ENCODE measurements around the gene ABCC1. TPM values are rescaled to one million over a fixed set of nuclear protein-coding genes. Genes with fewer than 3 reads are reported as not detected.

Gene ABCC1
- total and polyA plus RNA-seq, 12 donors = 6.1 to 32.8 (median 21.6) TPM

DNA sequence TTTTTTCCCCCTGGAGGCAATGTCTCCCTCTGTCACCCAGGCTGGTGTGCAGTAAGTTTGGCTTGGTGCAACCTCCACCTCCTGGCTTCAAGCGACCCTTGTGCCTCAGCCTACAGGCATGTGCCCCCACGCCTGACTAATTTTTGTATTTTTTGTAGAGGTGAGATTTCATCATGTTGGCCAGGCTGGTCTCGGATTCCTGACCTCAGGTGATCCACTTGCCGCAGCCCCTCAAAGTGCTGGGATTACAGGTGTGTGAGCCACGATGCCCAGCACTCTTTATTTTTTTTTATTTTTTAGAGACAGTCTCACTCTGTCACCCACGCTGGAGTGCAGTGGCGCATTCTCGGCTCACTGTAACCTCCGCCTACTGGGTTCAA is 160.7 kb downstream of the ABCC1 start:
- Histone ChIP-seq H3K9me3 (no peaks in the 10 kb centered on the region), H3K4me3 (no peak overlapping the region), H3K27me3 (no peaks in the 10 kb centered on the region), H3K36me3 (peaks cover 0 to 97% (median 23%) of the 10 kb centered on the region in 9 donors), H3K27ac (no peak overlapping the region), H3K4me1 (no peaks in the 10 kb centered on the region)
- no peak for DNase-seq
- ATAC-seq = no peak
- intact Hi-C loops (cut with DNase I) = no loop called here
- TF ChIP-seq, protein P1, sequence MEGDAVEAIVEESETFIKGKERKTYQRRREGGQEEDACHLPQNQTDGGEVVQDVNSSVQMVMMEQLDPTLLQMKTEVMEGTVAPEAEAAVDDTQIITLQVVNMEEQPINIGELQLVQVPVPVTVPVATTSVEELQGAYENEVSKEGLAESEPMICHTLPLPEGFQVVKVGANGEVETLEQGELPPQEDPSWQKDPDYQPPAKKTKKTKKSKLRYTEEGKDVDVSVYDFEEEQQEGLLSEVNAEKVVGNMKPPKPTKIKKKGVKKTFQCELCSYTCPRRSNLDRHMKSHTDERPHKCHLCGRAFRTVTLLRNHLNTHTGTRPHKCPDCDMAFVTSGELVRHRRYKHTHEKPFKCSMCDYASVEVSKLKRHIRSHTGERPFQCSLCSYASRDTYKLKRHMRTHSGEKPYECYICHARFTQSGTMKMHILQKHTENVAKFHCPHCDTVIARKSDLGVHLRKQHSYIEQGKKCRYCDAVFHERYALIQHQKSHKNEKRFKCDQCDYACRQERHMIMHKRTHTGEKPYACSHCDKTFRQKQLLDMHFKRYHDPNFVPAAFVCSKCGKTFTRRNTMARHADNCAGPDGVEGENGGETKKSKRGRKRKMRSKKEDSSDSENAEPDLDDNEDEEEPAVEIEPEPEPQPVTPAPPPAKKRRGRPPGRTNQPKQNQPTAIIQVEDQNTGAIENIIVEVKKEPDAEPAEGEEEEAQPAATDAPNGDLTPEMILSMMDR (IDR thresholded peaks at IDR 0.05) = no peak
- WGBS, 2 donors = 96 to 97% methylated on average over 9 of the region's 9 CpGs

DNA sequence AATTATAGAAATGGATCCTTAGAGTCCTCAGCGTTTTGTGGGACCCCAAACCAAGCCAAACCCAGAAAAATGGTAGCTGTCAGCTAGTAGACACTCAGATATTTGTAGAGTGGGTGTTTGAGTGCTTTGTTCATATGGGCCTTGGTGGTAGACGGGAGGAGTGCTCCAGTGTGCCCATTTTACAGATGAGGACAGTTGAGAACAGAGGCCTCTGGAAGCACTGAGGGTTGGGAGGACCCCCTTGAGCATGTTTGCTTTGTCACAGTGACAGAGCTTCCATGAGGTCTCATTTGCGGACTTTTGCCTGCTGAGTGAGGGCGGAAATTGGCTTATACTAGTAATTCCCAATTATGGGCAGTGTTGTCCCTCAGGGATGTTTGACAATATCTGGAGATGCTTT is 162.2 kb downstream of the ABCC1 start:
- H3K4me1 ChIP-seq = no peaks in the 10 kb centered on the region
- H3K4me3 ChIP-seq = no peak overlapping the region
- intact Hi-C loops (cut with DNase I) = no loop called here
- no peak for ATAC-seq
- TF ChIP-seq, protein P1 (IDR thresholded peaks at IDR 0.05) = no peak
- DNase-seq = no peak
- no peaks in the 10 kb centered on the region for H3K27me3 ChIP-seq
- H3K36me3 ChIP-seq = peaks cover 0 to 100% (median 35%) of the 10 kb centered on the region in 9 donors
- peaks cover 0 to 5% (median 0%) of the 10 kb centered on the region in 11 donors for H3K9me3 ChIP-seq
- 97 to 98% methylated on average over 4 of the region's 4 CpGs for WGBS, 2 donors
- no peak overlapping the region for H3K27ac ChIP-seq

DNA sequence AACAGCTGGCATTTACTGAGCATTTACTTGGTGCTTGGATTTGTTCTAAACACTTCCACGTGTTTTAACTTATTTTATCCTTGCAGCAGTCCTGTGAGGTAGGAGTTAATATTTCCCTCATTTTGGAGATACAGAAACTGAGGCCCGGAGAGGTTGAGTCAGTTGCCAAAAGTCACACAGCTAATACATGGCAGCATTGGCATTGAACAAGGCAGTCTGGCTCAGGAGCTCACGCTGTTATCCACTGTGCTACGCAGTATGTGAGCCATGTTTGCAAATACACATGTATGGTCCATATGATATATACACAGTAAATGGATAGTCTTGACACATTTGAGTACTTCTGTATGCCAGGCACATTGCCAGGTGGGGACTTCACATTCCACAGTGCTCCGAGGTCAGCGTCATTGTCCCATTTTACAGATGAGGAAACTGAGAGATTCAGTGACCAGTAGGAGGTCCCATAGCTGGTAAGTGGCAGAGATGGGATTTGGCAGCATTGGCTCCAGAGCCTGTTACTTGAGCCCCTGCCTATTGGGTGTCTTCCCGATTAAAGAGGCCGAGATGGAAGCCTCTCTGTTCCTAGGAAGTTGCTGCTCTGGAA is 163.1 kb downstream of the ABCC1 start:
- no peak for DNase-seq
- Histone ChIP-seq H3K27me3 (no peaks in the 10 kb centered on the region), H3K9me3 (peaks cover 0 to 12% (median 0%) of the 10 kb centered on the region in 11 donors), H3K27ac (no peak overlapping the region), H3K4me1 (no peaks in the 10 kb centered on the region), H3K4me3 (no peak overlapping the region), H3K36me3 (peaks cover 0 to 100% (median 42%) of the 10 kb centered on the region in 9 donors)
- intact Hi-C loops (cut with DNase I) = no loop called here
- 84 to 85% methylated on average over 8 of the region's 8 CpGs for WGBS, 2 donors
- TF ChIP-seq, protein P1 (IDR thresholded peaks at IDR 0.05) = no peak
- no peak for ATAC-seq

DNA sequence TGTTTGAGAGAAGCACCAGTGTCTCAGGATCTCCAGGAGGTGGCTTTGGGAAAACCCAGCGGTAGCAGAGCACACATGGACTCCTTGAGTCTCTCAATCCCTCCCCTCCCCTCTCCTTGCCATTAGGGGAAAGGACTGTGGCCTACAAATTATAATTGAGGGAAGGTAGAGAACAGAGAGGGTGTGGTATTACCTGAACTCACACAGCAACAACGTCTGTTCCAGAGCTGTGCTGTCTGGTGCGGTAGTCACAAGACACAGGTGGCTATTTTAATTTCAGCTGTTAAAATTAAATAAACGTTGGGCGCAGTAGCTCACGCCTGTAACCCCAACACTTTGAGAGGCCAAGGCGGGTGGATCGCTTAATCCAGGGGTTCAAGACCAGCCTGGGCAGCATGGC is 163.7 kb downstream of the ABCC1 start:
- ATAC-seq (no peak), DNase-seq (no peak)
- intact Hi-C loops (cut with DNase I) = no loop called here
- 93 to 97% methylated on average over 8 of the region's 8 CpGs for WGBS, 2 donors
- no peaks in the 10 kb centered on the region for H3K27me3 ChIP-seq
- H3K27ac ChIP-seq = no peak overlapping the region
- TF ChIP-seq, protein P1 (IDR thresholded peaks at IDR 0.05) = no peak
- H3K9me3 ChIP-seq = peaks cover 0 to 15% (median 3%) of the 10 kb centered on the region in 11 donors
- H3K4me1 ChIP-seq = no peaks in the 10 kb centered on the region
- H3K4me3 ChIP-seq = no peak overlapping the region
- peaks cover 0 to 100% (median 47%) of the 10 kb centered on the region in 9 donors for H3K36me3 ChIP-seq
